Trophoblast cell (in vitro differentiated cells and primary cell): ENCODE results near the gene MGAT3.

Experiments used
- DNase-seq, 2 donors: peaks; one replicate each; pipeline ENCODE4 v3.0.0-alpha.2; 2016
- H2AFZ ChIP-seq: 2 replicates; pipeline ENCODE4 v1.6.1; 2013; ENCODE audit warnings: low read length, moderate library complexity, mild to moderate bottlenecking; ENCODE audit not compliant: insufficient read depth, poor library complexity
- H2AK5ac ChIP-seq: 2 replicates; pipeline ENCODE4 v1.6.1; 2013; ENCODE audit warnings: mild to moderate bottlenecking, low read length
- H2BK120ac ChIP-seq: 2 replicates; pipeline ENCODE4 v1.6.1; 2013; ENCODE audit warnings: low read length, mild to moderate bottlenecking, moderate library complexity; ENCODE audit not compliant: insufficient read depth, poor library complexity
- H2BK12ac ChIP-seq: 2 replicates; pipeline ENCODE4 v1.6.1; 2013; ENCODE audit warnings: mild to moderate bottlenecking, low read length, moderate library complexity
- H2BK5ac ChIP-seq: 2 replicates; pipeline ENCODE4 v1.6.1; 2013; ENCODE audit warnings: low read length, low read depth, moderate library complexity, mild to moderate bottlenecking; ENCODE audit not compliant: poor library complexity
- H3K14ac ChIP-seq: 2 replicates; pipeline ENCODE4 v1.6.1; 2013; ENCODE audit warnings: mild to moderate bottlenecking, low read length
- H3K18ac ChIP-seq: 2 replicates; pipeline ENCODE4 v1.6.1; 2013; ENCODE audit warnings: mild to moderate bottlenecking, low read length
- H3K23ac ChIP-seq: 2 replicates; pipeline ENCODE4 v1.6.1; 2013; ENCODE audit warnings: low read length
- H3K27ac ChIP-seq: 2 replicates; pipeline ENCODE4 v1.5.1; 2013; ENCODE audit warnings: low read depth, mild to moderate bottlenecking, inconsistent platforms, low read length, moderate library complexity
- H3K27me3 ChIP-seq: 2 replicates; pipeline ENCODE4 v1.6.1; 2013; ENCODE audit warnings: inconsistent platforms, mild to moderate bottlenecking, low read length, moderate library complexity; ENCODE audit not compliant: insufficient read depth
- H3K36me3 ChIP-seq, 2 experiments: 1 replicate in 1 of 2; 2 replicates in 1 of 2; pipeline ENCODE4 v1.6.1; 2013; ENCODE audit warnings: low read length in 2 of 2, mild to moderate bottlenecking in 2 of 2, moderate library complexity in 1 of 2; ENCODE audit not compliant: insufficient read depth in 2 of 2, control insufficient read depth in 1 of 2
- H3K4ac ChIP-seq: 2 replicates; pipeline ENCODE4 v1.6.1; 2013; ENCODE audit warnings: low read depth, mild to moderate bottlenecking, low read length, moderate library complexity
- H3K4me1 ChIP-seq, 2 experiments: 1 replicate in 1 of 2; 2 replicates in 1 of 2; pipeline ENCODE4 v1.6.1; 2013; ENCODE audit warnings: low read length in 2 of 2, mild to moderate bottlenecking in 2 of 2, moderate library complexity in 1 of 2; ENCODE audit not compliant: insufficient read depth in 2 of 2, control insufficient read depth in 1 of 2
- H3K4me2 ChIP-seq: 2 replicates; pipeline ENCODE4 v1.6.1; 2013; ENCODE audit warnings: inconsistent platforms, mild to moderate bottlenecking, low read length, moderate library complexity
- H3K4me3 ChIP-seq: 2 replicates; pipeline ENCODE4 v1.5.1; 2013; ENCODE audit warnings: mild to moderate bottlenecking, low read depth, low read length, inconsistent platforms
- H3K79me1 ChIP-seq: one replicate; pipeline ENCODE4 v1.6.1; 2013; ENCODE audit warnings: low read length
- H3K79me2 ChIP-seq: 2 replicates; pipeline ENCODE4 v1.6.1; 2013; ENCODE audit warnings: low read length, mild to moderate bottlenecking; ENCODE audit not compliant: control insufficient read depth, insufficient read depth, poor library complexity
- H3K9ac ChIP-seq: 2 replicates; pipeline ENCODE4 v1.6.1; 2013; ENCODE audit warnings: mild to moderate bottlenecking, low read length
- H3K9me3 ChIP-seq: 2 replicates; pipeline ENCODE4 v1.6.1; 2013; ENCODE audit warnings: low read depth, mild to moderate bottlenecking, control low read depth, inconsistent platforms, low read length; ENCODE audit not compliant: insufficient read depth
- H4K12ac ChIP-seq: 2 replicates; pipeline ENCODE4 v1.6.1; 2013; ENCODE audit warnings: low read depth, mild to moderate bottlenecking, low read length, moderate library complexity
- H4K8ac ChIP-seq: 2 replicates; pipeline ENCODE4 v1.6.1; 2013; ENCODE audit warnings: low read depth, mild to moderate bottlenecking, low read length, moderate library complexity
- H4K91ac ChIP-seq: one replicate; pipeline ENCODE4 v1.6.1; 2013; ENCODE audit warnings: low read depth, mild to moderate bottlenecking, low read length, moderate library complexity
- WGBS: extraction: QIAGEN DNeasy Blood & Tissue Kit; methylation state at CpG from one replicate; pipeline ENCODE4 v1.1.7; 2013; ENCODE audit warnings: missing lambda C conversion rate; ENCODE audit not compliant: insufficient read length, insufficient coverage; ENCODE audit errors: extremely low coverage; 5-methylcytosine and 5-hydroxymethylcytosine counted together

The MGAT3 gene

GRCh38 chr22:39529487-39529851 is 72.7 kb downstream of the MGAT3 start:
- H3K14ac ChIP-seq = no peak overlapping the region
- no peak overlapping the region for H3K23ac ChIP-seq
- no peak overlapping the region for H2BK12ac ChIP-seq
- H2AK5ac ChIP-seq = no peak overlapping the region
- no peaks in the 10 kb centered on the region for H3K9me3 ChIP-seq
- H2BK120ac ChIP-seq = no peak overlapping the region
- no peak overlapping the region for H4K91ac ChIP-seq
- no peak overlapping the region for H3K4me3 ChIP-seq
- no peaks in the 10 kb centered on the region for H3K27me3 ChIP-seq
- H3K79me2 ChIP-seq = peaks cover 9% of the 10 kb centered on the region
- H2AFZ ChIP-seq = no peak overlapping the region
- H3K4ac ChIP-seq = no peak overlapping the region
- peaks cover 8 to 24% of the 10 kb centered on the region in 2 experiments for H3K4me1 ChIP-seq
- H4K8ac ChIP-seq = no peak overlapping the region
- H3K4me2 ChIP-seq = no peak overlapping the region
- peaks cover 5% of the 10 kb centered on the region for H3K79me1 ChIP-seq
- peak overlapping the region; percentile 5 for H3K18ac ChIP-seq
- H4K12ac ChIP-seq = no peak overlapping the region
- peaks cover 21 to 31% of the 10 kb centered on the region in 2 experiments for H3K36me3 ChIP-seq
- no CpG with 5 or more reads among the region's 17 CpGs for WGBS
- H3K27ac ChIP-seq = no peak overlapping the region
- no peak overlapping the region for H2BK5ac ChIP-seq
- DNase-seq = no peak
- no peak overlapping the region for H3K9ac ChIP-seq

DNA sequence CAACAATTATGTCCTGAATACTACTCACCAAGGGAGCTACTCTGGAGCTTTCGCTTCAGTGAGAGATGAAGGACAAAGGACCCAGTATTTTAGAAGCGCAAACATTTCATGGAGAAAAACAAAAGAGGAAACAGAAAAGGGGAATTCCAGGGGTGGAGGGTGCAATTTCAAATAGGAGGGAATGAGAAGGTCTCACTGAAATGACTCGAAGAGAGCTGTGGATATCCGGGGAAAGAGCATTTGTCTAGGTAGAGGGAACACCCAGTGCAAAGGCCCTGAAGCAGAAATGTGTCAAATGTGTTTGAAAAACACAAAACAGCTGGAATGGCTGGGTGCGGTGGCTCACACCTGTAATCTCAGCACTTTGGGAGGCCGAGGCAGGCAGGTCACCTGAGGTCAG is 73.3 kb downstream of the MGAT3 start:
- no peak overlapping the region for H3K9ac ChIP-seq
- H3K18ac ChIP-seq = no peak overlapping the region
- no peak overlapping the region for H2BK12ac ChIP-seq
- H3K23ac ChIP-seq = no peak overlapping the region
- H4K8ac ChIP-seq = no peak overlapping the region
- H2AK5ac ChIP-seq = no peak overlapping the region
- no peak overlapping the region for H4K12ac ChIP-seq
- no CpG with 5 or more reads among the region's 6 CpGs for WGBS
- DNase-seq = no peak
- no peak overlapping the region for H3K4ac ChIP-seq
- peaks cover 9% of the 10 kb centered on the region for H3K79me2 ChIP-seq
- H3K9me3 ChIP-seq = no peaks in the 10 kb centered on the region
- no peak overlapping the region for H3K4me3 ChIP-seq
- peaks cover 19 to 25% of the 10 kb centered on the region in 2 experiments for H3K36me3 ChIP-seq
- no peak overlapping the region for H3K14ac ChIP-seq
- no peak overlapping the region for H2BK120ac ChIP-seq
- peaks cover 10 to 29% of the 10 kb centered on the region in 2 experiments for H3K4me1 ChIP-seq
- H3K4me2 ChIP-seq = no peak overlapping the region
- peaks cover 5% of the 10 kb centered on the region for H3K79me1 ChIP-seq
- H3K27me3 ChIP-seq = no peaks in the 10 kb centered on the region
- H2BK5ac ChIP-seq = no peak overlapping the region
- no peak overlapping the region for H2AFZ ChIP-seq
- no peak overlapping the region for H4K91ac ChIP-seq
- H3K27ac ChIP-seq = no peak overlapping the region

GRCh38 chr22:39530692-39531331 is 74.0 kb downstream of the MGAT3 start:
- peak in 1 of 2 donors; percentile 44 for DNase-seq
- no peak overlapping the region for H2AFZ ChIP-seq

DNA sequence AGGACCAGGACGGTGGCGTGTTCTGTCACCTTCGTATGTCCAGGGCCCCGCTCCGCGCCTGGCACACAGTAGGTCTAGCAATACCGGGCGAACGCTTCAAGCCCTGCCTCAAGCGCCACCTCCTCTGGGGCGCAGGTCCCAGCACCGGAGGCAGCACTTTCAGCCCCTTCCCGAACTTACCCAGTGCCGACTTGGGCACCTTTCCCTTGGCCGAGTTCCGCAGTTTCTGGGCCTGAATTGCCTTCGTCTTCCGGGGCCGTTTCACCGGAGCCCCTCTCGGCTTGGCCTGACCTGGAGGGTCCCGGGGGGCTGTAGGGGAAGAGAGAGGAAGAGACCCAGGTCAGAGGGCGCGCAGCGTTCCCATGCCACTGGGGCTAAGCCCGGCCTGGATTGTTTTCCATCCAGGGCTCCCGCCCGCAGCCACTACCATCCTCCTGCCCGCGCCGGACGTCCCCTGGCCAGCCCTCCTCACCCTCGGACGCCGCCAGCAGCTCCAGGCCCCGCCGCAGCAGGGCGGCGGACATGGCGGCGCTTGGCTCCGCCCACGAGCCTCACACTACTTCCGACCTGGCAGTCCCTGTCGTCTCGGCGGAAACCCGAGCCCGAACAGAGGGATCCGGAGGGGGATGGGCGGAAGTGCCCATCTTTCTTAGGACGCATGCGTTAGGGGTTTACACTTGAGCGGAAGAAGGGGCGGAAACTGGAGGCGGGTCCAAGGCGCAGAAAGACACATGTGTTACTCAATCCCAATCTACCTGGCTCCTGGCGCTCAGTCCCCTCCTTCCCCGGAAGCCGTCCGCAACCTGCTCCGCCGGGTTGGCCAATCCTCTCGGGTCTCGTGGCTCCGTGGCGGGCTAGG is 75.6 kb downstream of the MGAT3 start, which contains the start of gene RPS19BP1:
RPS19BP1 (minus strand) TSS at position 534 of the 859 bp plus-strand sequence; CDS start at position 524, 10 bp downstream.
- H3K79me1 ChIP-seq = peaks cover 5% of the 10 kb centered on the region
- peak within 1 kb of the TSS; percentile 95 for H4K8ac ChIP-seq
- H3K9ac ChIP-seq = peak within 1 kb of the TSS; percentile 86
- peak within 1 kb of the TSS; percentile 45 for H3K27ac ChIP-seq
- H3K36me3 ChIP-seq = peaks cover 19 to 20% of the 10 kb centered on the region in 2 experiments
- peak within 1 kb of the TSS; percentile 94 for H3K4me2 ChIP-seq
- H3K79me2 ChIP-seq = peaks cover 9% of the 10 kb centered on the region
- peak within 1 kb of the TSS; percentile 95 for H3K4ac ChIP-seq
- peak within 1 kb of the TSS; percentile 91 for H4K12ac ChIP-seq
- H2AFZ ChIP-seq = peak within 1 kb of the TSS; percentile 80
- H3K23ac ChIP-seq = no peak within 1 kb of the TSS
- peak within 1 kb of the TSS; percentile 21 for H2BK12ac ChIP-seq
- no peaks in the 10 kb centered on the region for H3K27me3 ChIP-seq
- H3K18ac ChIP-seq = peak within 1 kb of the TSS; percentile 77
- H3K9me3 ChIP-seq = no peaks in the 10 kb centered on the region
- peak within 1 kb of the TSS; percentile 95 for H2AK5ac ChIP-seq
- H3K14ac ChIP-seq = peak within 1 kb of the TSS; percentile 93
- DNase-seq = peak; percentile 100
- WGBS = no CpG with 5 or more reads among the region's 67 CpGs
- H4K91ac ChIP-seq = peak within 1 kb of the TSS; percentile 91
- peaks cover 10 to 28% of the 10 kb centered on the region in 2 experiments for H3K4me1 ChIP-seq
- H2BK120ac ChIP-seq = peak within 1 kb of the TSS; percentile 75
- peak within 1 kb of the TSS; percentile 91 for H3K4me3 ChIP-seq
- peak within 1 kb of the TSS; percentile 70 for H2BK5ac ChIP-seq

More at GRCh38 chr22:39530692-39531331, 74.0 kb downstream of the MGAT3 start:
- no peak overlapping the region for H4K8ac ChIP-seq
- no peak overlapping the region for H3K14ac ChIP-seq
- no peak overlapping the region for H3K4me3 ChIP-seq
- no peak overlapping the region for H2BK12ac ChIP-seq
- peak overlapping the region; percentile 19 for H3K4ac ChIP-seq
- H2BK120ac ChIP-seq = no peak overlapping the region
- H3K9ac ChIP-seq = no peak overlapping the region
- no peak overlapping the region for H4K12ac ChIP-seq
- no peaks in the 10 kb centered on the region for H3K27me3 ChIP-seq
- H3K4me1 ChIP-seq = peaks cover 10 to 30% of the 10 kb centered on the region in 2 experiments
- H2BK5ac ChIP-seq = no peak overlapping the region
- peaks cover 19 to 20% of the 10 kb centered on the region in 2 experiments for H3K36me3 ChIP-seq
- H3K4me2 ChIP-seq = no peak overlapping the region
- H3K27ac ChIP-seq = no peak overlapping the region
- no peak overlapping the region for H4K91ac ChIP-seq
- H2AK5ac ChIP-seq = no peak overlapping the region
- H3K79me2 ChIP-seq = peaks cover 9% of the 10 kb centered on the region
- no CpG with 5 or more reads among the region's 9 CpGs for WGBS
- H3K9me3 ChIP-seq = no peaks in the 10 kb centered on the region
- H3K18ac ChIP-seq = no peak overlapping the region
- H3K79me1 ChIP-seq = peaks cover 5% of the 10 kb centered on the region
- H3K23ac ChIP-seq = no peak overlapping the region
